GM19239 (cell line): ENCODE data around the gene INKA2.

Experiments used
- DNase-seq: peaks from one replicate; pipeline ENCODE4 v3.0.0; 2011; ENCODE audit warnings: low spot score; ENCODE audit not compliant: insufficient read length
- FAIRE-seq: peaks from 2 replicates; lab custom pipeline; 2011; peaks lifted over from hg19 to GRCh38; lab: Jason Lieb, UNC

The INKA2 gene

DNA sequence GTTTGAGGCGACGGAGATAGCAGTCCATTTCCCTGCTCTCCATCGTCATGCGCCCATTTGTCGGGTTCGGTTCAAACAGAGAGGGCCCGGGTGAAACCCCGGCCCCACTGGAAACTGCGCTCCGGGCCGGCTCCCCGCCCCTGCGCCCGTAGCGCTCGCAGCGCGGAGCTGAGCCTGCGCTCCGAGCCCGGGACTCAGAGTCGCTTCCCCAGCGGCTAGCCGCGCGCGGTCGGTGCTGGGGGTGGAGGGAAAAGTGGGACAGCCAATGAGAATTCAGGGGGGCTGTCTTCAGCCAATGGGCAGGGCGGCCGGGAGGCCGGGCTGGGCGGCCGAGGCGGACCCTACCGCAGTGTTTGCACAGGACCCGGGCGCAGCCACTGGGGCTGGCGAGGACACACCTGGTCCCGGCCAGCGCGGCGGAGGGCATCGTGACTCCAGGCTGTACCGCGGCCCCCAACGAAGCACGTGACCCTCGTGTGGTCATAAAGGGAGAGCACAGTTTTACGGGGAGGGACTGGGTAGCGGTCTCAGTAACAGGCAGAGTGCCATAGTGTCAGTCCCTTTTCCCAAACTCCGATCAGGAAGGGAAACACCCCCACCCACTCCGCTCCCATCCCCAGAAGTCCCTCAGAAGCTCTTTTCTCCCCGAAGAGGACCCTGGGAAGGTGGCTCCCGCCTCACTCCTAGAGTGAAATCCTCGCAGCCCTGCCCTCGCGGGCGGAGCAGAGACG, at the start of gene INKA2:
TSS of gene INKA2 (minus strand) at position 202 of the 731 bp plus-strand sequence. CDS start at position 49, 153 bp downstream.
- peak; percentile 76 for DNase-seq
- FAIRE-seq = no peak

DNA sequence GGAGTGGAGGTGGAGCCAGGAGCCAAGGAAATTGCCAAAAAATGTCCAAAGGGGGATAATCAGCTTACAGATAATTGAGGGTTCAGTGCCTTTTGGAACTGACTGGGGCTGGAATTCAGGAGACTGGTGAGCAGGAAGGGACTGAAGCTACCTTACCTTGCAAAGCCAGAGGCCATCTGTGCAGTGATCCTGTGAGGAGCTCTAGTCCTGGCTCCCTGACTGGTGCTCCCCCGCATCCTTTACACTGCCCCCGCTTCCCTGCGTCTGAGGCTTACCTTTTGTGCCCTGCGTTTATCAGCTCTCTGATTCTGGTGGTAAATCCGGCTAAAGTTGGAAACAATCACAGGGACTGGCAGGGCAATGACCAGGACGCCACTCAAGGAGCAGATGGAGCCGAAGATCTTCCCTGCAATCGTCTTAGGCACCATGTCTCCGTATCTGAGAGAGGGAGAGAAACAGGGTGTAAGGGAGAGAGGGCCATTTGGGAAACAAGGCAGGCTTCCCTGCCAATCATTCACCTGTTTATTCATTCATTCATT, 47.5 kb upstream of the INKA2 start:
- FAIRE-seq (no peak), DNase-seq (no peak)

DNA sequence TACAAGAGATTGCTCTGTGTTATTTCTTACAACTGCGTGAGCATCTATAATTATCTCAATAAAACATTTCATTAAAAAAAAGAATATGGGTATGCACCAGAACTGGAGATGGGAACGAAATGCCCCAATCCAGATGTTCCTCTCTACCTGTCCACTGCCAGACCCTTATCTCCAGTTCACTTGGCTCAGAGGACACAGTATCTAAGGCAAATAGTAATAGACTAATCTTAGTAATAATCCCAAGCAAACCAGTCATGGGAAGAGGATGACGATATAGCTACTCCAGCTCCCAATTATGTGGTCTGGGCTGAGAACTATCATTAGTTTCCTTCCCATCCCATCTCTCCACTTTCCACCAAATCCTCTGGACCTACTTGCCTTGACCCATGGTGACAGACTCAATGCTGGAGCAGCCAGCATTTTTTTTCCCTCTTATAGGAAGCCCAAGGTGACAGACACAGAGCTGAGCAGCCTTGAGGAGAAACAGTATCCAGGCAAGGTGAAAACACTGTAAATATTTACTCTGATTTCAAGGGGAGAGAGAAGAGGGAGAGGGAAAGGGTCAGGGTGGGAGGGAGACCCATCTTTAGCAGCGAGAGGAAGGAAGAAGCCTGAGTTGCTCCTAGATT, 45.2 kb upstream of the INKA2 start:
- FAIRE-seq (no peak), DNase-seq (no peak)

DNA sequence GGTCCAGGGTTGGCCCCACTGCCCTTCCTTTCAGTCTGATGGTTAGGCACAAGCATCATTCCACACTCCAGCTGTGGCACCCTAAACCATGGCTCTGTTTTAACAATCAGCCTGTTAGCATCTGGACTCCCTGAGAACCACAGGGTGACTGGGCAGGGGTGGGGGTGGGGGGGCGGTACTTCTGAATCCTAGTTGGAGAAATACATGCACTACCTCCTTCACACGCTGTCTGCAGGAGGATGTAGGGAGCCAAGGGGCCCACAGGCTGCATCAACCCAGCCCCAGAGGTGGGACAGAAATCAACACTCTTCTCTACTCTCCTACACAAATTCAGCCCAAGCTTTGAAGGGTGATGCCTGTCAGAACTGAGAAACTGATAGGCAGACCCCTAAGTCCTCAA, 40.4 kb upstream of the INKA2 start:
- DNase-seq = no peak
- FAIRE-seq = no peak

DNA sequence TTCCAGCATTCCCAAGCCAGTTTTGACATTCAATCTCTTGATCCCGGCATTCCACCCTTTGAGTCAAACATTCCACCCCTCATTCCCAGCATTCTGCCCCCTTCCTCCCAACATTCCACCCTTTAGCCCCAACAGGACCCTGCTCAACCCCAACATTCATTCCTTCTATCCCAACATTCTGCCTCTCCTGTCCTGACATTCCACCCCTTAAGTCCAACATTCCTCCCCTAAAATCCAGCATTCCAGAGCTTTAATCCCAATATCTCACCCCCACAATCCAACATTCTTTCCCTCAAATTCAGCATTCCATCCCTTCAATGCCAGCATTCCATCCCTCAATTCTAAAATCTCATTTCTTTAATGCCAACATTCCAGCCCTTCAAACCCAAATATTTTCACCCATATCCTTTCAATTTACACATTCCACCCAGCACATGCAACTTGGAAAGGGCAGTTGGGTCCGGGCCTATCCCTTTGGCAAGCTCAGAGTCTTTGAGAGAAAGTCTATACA, 39.4 kb upstream of the INKA2 start:
- no peak for DNase-seq
- no peak for FAIRE-seq

DNA sequence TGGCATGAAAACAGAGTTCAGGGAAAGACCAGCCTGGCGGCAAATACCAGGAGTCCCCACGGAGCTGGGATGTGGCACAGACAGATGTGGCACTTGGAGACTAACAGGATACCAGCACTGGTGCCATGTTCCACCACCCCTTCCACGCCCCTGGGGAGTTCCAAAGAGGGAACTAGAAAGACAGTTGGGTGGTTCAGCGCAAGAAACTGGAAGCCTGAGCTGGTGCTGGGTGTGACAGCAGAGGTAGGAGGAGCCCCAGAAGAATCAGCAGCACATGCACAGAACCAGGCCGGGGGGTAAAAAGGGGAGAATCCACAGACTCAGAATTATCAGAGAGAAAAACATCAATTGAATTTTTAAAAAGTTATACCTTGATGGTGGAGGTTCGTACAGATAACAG, 38.9 kb upstream of the INKA2 start:
- FAIRE-seq = no peak
- DNase-seq = no peak

DNA sequence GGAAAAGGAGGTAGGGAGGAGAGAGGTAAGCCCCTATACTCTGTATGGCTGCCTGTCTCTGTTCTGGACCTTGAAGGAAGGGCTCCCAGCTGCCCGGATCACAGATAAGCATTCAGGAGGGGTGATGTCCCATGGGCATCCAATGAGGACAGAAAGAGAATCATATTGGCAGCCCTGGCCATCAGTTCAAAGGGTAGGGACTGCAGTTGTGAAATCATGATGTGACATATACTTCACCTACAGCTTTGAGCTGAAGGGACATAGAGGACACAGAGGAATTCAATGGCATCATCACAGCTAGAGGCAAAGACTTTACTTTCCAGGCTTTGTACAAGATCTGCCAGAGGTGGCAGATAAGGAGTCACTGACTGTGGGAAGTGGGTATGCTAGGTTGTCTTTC, 38.1 kb upstream of the INKA2 start:
- FAIRE-seq = no peak

DNA sequence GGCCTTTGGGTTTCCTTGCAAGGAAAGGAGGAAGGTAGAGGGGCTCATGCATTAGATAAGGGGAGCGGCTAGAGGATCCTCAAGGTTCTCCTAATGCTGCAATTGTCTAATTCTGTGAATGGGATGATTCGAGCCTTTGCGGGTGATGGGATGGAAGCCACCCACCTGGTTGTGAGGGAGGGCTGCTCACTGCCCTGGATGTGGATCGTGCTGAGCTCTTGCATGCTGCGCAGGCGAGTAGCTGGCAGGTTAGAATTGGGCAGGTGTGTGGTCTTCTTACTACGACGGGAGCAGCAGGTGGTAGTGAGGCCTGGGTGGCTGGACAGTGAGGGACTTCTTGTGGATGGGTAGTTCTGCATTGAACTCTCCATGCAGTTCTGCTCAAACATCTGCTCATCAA, 37.7 kb upstream of the INKA2 start:
- DNase-seq = no peak
- FAIRE-seq = no peak

More for the DNA sequence above, 38.1 kb upstream of the INKA2 start:
- no peak for DNase-seq

DNA sequence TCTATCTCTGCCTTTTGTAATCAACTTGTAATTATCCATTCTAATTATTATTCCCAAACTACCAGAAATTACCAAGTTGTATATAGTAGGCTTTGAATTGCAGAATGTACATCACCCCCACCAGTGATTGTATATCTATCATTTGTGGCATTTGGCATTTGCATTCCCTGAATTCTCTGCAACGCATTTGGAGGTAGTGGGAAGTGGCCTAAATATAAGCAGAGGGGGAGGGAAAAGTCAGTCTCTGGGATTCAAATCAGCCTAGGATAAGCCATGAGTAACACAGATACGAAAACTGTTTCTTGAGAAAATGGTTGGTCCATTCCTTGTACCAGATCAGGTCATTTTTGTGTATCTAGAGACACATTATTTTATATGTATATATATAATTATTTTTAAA, 37.2 kb upstream of the INKA2 start:
- no peak for DNase-seq
- no peak for FAIRE-seq

DNA sequence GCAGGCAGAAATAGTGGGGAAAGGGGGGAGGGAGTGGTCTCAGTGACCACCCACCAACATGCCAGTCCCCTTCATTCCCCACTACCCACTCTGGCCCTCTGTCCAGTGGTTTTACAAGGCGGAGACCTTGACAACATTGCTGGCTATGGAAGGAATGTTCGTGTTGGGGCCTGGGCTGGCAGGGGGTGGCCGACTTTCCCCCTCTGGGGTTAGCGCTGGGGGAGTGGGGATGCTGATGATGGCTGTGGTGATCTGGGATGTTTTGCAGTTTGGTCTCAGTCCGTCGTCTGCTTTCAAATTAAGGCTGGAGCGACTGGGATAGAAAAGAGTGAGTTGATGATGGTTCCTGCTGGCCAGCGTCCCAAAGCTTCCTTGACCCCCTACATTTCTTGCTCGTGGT, 36.8 kb upstream of the INKA2 start:
- no peak for DNase-seq
- no peak for FAIRE-seq

DNA sequence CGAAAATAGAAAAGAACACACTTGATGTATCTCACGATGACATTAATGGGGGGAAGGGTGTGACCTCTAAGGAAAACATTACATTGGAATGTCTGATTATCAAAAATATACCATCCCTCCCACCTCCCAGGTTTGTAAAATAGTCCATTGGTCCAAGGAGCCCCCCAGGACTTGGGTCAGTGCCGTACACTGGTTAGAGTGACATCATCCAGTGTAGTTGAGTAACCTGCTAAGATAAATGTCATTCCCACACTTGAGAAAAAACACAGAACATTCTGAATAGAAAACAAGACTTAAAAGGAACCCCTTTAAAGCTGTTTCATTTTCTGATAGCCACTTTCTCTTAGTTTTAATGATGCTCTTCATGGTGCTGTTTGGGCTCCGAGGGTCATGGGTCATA, 31.7 kb upstream of the INKA2 start:
- DNase-seq = no peak
- no peak for FAIRE-seq

DNA sequence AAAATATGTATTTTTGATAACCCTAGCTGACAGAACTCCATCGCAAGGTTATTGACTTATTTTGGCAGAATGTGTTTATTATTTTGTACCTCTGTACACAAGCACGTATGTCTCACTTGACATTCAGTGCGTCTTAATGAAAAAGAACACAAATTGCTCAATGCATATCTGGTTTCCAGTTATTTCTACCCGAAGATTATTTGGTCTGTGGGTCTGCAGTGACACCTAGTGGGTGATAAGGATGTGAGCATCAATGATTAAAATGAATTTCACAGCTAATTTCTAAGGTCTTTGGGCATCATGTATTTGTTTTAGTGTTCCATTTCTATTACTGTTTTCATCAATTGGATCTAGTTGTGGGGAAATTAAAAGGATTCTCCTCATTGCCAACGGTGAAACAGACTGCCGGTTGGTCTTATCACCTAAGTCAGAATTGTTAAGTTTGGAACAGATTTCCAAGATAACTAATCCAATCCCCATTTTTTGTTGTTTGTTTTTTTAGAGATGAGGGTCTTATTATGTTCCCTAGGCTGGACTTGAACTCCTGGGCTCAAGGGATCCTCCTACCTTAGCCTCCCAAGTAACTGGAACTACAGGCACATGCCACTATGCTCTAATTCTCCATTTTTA, 30.4 kb upstream of the INKA2 start:
- DNase-seq = peak; percentile 32
- FAIRE-seq = peak; percentile 96

DNA sequence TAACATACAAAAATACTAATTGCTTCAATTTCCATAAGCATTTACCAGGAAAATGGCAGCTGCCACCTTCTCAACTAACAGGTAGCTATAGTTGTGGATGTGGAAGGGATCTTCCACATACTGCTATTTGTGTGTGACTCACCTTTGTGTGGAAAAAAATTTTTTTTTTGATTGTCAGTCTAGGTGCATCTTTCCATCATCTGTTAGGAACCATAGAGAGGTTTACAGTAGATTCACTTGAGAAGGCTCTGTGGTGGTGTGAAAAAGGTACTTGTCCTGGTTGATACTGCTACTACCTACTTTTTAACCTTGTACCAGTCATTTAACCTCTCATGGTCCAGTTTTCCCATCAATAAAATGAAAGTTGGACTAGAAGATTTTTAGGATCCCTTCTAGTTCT, 29.4 kb upstream of the INKA2 start:
- DNase-seq (no peak), FAIRE-seq (no peak)

DNA sequence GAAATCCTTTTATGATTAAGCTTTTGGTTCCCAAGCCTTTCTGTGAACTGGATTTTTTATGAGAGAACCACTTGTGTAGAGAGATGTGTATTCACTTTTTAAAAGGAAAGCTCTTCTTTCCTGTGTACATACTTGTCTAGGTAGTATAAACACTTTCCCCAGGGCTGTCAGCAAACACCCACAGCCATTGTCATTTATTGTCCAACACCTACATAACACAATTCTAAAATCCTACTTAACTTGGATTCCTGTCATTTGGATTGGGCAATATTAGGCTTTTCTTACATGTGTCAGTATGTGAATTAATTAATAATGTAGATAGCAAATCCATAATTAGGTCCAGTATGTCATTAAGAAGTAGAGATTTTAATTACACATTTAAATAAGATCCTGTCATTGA, 28.8 kb upstream of the INKA2 start:
- FAIRE-seq = no peak
- DNase-seq = no peak

DNA sequence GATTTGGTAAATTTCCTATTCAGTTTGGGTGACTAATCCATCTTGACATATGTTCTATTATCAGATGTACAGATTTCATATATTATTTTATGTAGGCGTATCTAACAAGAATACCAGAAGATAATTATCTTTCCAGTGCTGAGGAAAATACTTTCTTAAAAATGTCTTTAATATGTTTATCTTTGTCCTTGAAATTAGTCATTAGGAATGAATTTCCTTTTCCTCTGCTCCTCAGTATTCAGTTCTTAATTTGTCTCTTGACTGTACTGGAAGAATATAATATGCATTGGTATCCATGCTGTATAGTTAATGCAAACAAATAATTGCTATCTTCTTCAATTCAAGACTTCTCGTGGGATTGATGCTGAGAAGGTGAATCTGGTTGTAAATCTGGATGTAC, 23.1 kb upstream of the INKA2 start:
- DNase-seq (no peak), FAIRE-seq (no peak)

DNA sequence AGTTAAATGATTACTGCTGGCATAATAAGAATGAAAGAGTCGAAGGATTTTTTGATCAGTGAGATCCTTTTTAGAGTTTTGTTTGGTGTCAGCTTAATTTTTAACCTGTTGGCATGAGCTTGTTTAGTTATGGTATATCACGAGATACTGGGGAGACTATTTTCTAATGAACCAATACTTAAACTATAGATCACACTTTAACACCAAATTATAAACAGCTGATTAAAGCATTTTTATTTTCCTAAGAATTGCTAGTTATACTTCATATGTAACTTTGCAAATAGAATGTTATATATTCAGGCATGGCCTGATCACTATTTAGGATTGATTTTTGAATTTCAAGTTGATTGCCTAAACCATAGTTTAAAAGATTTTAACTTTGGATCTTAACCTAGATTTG, 22.5 kb upstream of the INKA2 start:
- DNase-seq = no peak
- FAIRE-seq = no peak

DNA sequence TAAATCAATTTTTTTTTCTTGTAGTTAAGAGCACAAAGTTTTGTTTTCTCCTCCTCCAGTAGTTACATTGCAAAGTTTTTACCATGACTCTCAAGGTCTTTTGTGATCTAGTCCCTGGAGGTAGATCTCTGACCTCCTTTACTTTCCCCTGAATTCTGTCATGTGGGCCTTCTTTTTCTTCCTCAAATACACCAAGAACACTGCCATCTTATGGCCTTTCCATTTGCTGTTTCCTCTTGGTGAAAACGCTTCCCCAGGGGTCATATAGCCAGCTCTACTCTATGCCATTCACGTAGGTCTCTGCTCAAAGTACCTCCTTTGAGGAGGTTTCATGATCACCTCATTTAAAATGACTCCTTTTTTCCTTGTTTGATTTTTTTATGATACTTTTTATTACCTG, 19.2 kb upstream of the INKA2 start:
- FAIRE-seq (no peak), DNase-seq (no peak)

DNA sequence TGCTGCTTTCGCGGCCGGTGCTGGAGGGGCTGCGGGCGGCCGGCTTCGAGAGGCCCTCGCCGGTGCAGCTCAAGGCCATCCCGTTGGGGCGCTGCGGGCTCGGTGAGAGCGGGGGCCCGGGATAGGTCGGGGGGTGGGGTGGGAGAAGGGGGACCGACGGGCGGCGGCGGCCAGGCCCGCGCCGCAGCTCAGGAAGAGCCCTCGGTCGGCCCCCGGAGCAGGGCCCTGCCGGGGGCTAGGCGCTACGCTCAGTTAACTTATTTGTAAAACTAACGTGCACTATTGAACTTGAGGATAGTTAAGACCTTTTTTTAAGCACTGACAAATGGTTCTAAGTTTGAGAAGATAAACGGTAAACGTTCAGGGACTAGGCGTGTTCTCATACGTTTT, 16.9 kb upstream of the INKA2 start:
- FAIRE-seq = no peak
- DNase-seq = no peak

DNA sequence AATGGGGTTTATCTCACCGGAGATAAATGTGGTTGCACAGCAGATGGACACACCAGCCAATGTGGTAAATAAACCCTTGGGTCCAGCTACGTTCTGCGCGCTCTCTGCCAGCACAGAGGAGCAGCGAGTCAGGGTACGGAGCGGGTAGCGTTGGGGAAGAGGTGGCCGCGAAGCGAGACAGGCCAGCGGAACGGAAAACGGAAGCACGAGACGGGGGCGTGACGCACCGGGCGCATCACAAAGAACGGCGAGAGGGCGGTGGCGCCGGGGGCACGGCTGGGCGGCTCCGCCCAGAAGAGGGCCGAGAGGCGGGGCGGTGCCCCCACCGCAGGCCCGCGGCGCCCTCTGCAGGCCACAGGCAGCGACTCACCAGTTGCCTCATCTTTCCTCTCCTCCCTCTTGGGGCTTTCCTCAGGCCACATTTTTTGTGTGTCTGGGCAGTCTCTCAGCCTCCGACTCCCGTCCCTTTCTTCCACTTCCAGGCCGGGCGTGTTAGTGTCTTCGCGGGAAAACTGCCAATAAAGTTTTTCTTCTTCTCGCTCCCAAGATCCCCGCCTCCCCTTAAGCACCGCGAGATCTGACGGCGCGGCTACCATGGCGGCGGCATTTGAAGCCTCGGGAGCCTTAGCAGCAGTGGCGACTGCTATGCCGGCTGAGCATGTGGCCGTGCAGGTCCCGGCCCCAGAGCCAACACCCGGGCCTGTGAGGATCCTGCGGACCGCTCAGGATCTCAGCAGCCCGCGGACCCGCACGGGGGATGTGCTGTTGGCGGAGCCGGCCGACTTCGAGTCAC, 16.3 kb upstream of the INKA2 start, which contains the start of gene DDX20:
TSS of gene DDX20 (plus strand) at position 571 of the 793 bp plus-strand sequence. CDS start at position 595, 24 bp downstream.
- DNase-seq (peak; percentile 84), FAIRE-seq (peak; percentile 97)

DNA sequence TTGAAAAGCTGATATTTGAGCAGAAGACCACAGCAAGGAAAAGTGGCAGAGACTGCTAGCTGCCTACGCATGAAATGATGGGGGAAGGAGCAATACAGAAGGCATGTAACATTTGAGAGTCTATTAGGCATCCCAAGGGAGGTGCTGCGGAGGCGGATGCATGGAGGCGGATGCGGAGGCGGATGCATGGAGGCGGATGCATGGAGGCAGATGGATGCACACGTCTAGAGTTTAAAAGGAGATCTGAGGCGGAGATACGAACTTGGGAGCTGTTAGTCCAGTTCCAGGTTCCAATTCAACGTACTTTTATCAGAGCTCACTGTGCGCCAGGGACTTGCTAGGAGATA, 15.8 kb upstream of the INKA2 start:
- FAIRE-seq (no peak), DNase-seq (peak; percentile 14)
